ENCODE data around the gene ANP32B. TPM values are rescaled to one million over a fixed set of nuclear protein-coding genes. Genes with fewer than 3 reads are reported as not detected.
A peak's percentile ranks its signal among the peaks of the same experiment; 100 is the strongest.

ANP32B gene
- total RNA-seq, 1 donor from 2014 or later: 7.1 TPM

DNA sequence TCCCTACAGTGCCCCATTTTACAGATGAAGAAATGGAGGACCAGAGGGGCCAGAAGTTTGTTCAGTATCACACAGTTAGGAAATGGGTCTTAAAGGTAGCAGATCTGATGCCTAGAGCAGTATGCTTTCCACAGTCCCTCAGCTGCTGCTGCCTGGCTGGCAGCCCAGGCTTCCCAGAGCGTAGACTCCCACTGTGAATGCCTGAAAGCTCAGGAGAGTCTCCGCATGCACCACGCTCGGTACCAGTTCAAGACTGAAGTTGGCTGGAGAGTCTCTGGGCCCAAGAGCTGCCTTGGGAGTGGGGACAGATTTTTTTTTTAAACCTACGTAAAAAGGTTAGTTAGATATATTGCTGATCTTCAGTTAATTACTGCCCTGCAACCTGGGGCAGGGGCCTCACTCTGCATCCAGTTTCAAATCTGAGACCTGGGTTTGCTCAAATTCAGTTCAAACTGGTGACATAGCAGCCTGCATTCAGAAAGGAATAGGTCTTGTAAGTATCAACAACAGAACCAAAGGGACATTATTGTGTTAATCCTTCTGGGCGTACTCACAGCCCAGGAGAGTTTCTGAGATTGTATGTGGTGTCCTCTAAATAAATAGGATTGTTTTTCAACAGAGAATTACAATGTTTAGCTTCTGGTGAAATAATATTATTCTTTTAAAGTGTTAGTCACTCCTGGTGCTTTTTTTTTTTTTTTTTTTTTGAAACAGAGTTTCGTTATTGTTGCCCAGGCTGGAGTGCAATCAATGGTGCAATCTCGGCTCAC is 81.7 kb downstream of the ANP32B start:
- DNase-seq (ENCODE audit: low read depth): peak; percentile 48

Other genes with a start within 250 kb of the ANP32B start
- not detected in 2 replicates for gene FOXE1, start 130.1 kb upstream of the ANP32B start, total RNA-seq
- 12.4 and 18.6 TPM in 2 replicates for gene TRMO, start 60.8 kb upstream of the ANP32B start, total RNA-seq
- 0.08 and 0.10 TPM in 2 replicates for gene HEMGN, start 45.2 kb upstream of the ANP32B start, total RNA-seq
- 57.0 and 64.2 TPM in 2 replicates for gene NANS, start 73.4 kb downstream of the ANP32B start, total RNA-seq
- gene TRIM14, start 135.9 kb downstream of the ANP32B start, total RNA-seq: 4.6 and 5.3 TPM in 2 replicates
- gene CORO2A, start 209.3 kb downstream of the ANP32B start, total RNA-seq: 0.16 and 0.78 TPM in 2 replicates